ENCODE measurements around the gene PIK3CD.
A peak's percentile ranks its signal among the peaks of the same experiment; 100 is the strongest.

The PIK3CD gene

DNA sequence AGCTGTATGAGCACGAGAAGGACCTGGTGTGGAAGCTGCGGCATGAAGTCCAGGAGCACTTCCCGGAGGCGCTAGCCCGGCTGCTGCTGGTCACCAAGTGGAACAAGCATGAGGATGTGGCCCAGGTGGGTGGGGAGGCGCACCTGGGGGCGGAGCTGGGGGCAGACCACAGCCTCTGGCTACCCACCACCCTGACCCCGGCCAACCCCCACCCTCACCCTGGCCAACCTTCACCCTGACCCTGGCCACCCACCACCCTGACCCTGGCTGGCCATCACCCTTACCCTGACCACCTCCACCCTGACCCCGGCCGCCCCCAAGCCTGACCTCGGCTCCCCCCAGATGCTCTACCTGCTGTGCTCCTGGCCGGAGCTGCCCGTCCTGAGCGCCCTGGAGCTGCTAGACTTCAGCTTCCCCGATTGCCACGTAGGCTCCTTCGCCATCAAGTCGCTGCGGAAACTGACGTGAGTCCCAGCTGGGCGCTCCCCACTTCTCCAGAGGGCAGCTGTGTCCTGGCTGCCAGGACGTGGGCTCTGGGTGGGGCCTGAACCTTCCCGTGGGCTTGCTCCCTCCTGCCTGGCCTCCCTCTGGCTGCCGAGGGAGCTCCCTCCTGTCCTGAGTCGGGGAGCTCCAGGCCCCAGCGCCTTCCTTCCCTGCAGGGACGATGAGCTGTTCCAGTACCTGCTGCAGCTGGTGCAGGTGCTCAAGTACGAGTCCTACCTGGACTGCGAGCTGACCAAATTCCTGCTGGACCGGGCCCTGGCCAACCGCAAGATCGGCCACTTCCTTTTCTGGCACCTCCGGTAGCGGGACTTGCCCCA is 69.5 kb downstream of the PIK3CD start:
- no peak for DNase-seq

- DNase-seq = peak; percentile 20
Measured at GRCh38 chr1:9721606-9722377, 70.3 kb downstream of the PIK3CD start.

DNA sequence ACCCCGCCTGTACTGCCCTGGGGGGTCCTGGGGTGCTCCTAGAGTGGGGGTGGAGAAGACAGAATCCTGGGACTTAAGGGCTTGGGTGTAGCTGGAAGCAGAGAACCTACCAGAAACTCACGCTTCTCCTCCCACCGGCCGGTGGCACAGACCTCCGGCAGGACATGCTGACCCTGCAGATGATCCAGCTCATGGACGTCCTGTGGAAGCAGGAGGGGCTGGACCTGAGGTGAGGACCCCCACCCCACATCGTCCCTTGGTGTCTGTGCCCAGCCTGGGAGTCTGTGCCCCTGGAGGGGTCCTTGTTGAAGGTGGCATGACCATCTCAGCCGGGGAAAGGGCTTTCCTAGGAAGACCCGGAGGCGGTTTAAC is 70.8 kb downstream of the PIK3CD start:
- no peak for DNase-seq

GRCh38 chr1:9723068-9723805 is 71.7 kb downstream of the PIK3CD start:
- no peak for DNase-seq

DNA sequence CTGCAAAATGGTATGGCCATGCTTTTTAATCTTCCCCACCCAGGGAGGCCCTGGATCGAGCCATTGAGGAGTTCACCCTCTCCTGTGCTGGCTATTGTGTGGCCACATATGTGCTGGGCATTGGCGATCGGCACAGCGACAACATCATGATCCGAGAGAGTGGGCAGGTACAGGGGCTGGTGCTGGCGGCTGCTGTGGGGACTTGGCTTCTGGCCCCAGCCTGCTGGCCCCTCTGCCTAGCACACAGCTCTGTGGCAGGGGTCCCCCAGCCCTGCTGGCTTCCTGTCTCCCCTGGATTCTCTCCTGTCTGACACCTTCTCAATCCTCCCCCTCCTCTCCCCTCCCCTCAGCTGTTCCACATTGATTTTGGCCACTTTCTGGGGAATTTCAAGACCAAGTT is 72.4 kb downstream of the PIK3CD start:
- no peak for DNase-seq

GRCh38 chr1:9724706-9725476 is 73.4 kb downstream of the PIK3CD start:
- peak; percentile 73 for DNase-seq

DNA sequence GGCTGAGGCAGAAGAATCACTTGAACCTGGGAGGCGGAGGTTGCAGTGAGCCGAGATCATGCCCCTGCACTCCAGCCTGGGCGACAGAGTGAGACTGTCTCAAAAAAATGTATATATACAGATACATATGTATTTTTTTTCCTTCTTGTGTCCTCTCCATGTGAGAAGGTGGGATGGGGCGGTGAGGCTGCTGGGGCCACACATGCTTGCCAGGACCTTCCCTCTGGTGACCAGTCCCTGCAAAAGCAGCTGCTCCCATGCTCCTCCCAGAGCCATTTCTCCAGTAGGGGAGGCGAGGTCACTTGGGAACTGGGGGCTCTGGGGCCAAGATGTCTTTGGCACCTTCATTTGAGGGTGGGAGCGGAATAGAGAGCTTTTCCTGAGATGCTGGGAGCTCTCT is 74.9 kb downstream of the PIK3CD start:
- no peak for DNase-seq

- no peak for DNase-seq
Measured at GRCh38 chr1:9726905-9727595, 75.5 kb downstream of the PIK3CD start.

GRCh38 chr1:9728451-9729295 is 77.1 kb downstream of the PIK3CD start:
- DNase-seq = no peak

DNA sequence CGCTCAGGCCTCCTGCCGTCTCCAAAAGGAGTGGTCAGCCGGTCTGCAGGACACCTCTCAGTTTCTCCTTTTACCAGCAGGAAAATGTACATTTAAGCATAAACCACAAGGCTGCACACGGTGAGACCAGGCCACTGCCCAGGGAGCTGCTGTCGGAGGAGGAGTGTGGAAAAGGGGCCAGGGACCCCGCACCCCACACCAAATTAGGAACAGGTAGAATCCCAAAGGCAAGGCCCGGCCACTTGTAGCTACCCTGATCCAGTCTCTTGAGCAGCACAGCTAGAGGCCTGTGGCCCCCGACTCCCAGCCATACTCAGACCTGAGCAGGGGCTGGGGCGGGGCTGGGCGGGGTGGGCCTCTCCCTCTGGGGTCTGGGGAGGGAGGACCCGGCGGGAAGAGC is 78.0 kb downstream of the PIK3CD start:
- DNase-seq = no peak

DNA sequence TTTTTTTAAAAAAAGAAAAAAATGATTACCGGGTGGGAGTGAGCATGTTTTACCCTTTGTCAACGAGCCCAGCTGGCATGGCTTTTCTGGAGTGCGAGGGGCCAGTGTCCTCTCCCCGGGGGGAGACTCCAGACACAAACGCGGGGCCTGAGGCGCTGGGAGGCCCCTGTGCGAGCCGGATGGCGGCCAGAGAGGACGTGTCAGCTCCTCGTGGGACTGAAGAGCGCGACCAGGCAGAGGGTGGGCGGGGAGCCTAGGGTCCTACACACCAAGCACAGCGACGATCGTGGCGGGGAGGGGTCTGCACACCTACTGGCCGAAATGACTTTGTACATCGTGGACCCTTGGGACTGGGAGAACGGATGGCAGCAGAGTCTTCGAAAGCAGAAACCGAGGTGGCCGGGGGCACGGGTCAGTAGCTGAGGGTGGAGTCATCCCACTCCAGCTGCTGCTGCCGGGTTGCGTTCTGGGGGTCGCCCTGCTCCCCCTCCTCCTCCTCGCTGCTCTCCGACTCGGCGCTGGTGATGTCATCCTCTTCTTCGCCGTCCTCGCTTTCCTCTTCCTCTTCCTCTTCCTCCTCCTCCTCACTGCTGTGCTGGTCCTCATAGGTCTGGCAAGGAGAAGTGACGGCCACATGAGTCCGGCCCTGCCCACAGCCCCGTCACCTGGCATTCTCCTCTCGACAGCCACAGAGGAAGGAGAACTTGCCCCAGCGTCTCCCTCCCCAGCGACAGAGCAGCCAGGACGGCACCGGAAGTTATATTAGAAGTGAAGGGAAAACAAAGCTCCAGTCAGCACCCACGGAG is 78.8 kb downstream of the PIK3CD start:
- peak; percentile 74 for DNase-seq

DNA sequence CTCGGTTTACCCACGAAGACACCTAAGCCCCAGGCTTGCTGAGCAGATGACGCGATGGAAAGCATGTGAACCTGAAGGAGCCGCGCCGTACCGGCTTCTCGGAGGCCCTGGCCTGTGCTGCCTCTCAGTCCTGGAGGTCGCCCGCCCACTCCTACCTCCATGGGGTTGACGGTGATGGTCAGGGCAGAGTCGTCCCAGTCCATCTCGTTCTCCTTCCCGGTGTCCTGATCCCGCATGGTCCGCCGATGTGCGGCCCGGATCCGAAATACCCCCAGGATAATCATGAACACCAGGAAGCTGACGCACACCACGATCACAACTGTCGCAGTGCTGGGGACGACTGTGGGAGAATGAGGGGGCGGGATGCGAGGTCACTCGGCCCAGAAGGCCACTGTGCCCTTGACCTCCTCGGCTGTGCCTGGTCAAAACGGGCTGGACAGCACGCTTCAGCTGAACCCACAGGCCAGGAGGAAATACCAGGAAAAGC is 79.6 kb downstream of the PIK3CD start:
- DNase-seq = no peak

- no peak for DNase-seq
Measured at GRCh38 chr1:9731561-9731960, 80.0 kb downstream of the PIK3CD start.

DNA sequence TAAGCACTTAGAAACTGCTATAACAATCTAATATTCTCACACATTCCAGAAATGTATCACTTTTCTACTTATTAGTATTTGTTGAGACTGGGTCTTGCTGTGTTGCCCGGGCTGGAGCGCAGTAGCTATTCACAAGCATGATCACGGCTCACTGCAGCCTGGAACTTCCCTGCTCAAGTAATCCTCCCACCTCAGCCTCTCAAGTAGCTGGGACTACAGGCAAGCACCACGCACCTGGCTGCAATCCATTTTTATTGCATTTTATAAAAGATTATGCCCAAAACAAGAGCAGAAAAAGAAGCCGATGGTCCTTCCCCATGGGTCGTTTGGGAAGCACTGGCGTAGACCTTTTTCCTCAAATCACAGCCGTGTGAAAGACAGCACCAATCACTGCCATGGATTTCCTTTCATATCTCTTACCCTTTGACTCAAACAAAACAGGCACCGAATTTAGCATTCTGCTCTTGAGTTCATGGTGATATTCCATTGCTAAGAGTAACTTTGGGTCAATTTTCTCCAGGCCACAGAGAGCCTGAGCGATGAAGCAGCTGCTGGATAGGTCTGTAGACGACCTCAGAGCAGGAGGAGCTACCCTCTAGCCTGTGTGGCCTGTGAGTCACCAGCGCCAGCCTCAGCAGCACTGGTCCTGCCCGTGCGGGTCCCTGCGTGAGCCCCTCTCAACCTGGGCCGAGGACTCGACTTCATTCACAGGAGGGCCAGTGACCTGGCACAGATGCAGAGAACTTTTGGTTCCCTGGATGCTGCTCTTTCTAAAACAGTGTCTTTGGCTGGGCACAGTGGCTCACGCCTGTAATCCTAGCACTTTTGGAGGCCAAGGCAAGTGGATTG is 80.8 kb downstream of the PIK3CD start:
- no peak for DNase-seq

GRCh38 chr1:9733160-9733789 is 81.7 kb downstream of the PIK3CD start:
- DNase-seq = no peak

DNA sequence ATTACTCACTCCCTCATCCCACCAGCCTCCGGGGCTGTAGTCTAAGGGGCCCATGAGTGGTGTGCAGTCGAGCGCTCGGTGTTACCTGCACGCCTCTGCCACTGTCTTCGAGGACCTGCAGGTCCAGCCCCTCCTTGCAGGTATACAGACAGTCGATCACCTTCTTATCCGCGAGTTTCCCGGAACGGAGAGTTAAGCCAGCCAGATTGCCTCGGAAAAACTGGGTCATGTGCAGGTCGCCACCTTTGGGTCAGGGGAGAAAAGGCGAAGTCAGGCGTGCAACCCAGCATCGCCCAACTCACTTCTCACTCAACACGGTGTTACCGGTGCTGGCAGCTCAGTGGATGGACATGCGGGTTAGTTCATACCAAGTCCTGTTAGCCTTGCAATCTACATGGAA is 84.3 kb downstream of the PIK3CD start:
- DNase-seq = no peak

GRCh38 chr1:9736241-9736640 is 84.7 kb downstream of the PIK3CD start:
- DNase-seq = no peak

- peak; percentile 58 for DNase-seq
Measured at GRCh38 chr1:9737057-9737456, 85.5 kb downstream of the PIK3CD start.

DNA sequence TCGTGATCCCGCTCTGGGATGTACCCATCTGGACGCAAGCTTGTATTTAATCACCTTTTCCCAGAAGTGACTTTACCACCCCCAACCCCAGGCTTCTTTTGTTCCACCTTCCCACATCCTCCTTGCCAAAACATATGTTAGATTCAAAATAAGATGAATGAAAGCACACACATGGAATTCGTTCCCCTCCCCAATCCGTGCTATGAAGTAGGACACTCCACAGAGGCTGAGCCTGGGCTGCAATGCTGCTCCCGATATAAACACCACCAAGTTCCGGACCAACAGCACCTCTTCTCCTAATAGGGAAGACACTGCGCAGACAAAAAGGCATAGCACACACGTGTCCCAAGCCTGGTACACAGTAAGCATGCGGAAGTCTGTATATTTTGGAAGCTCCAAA is 86.1 kb downstream of the PIK3CD start:
- no peak for DNase-seq
